Activated CD4-positive, alpha-beta T cell treated with anti-CD3 and anti-CD28 coated beads, Interleukin-2, amount 50 U/mL, for 16 hours (primary cell): ENCODE results near the gene SHPK.
"Not testable (repeated sequence)": the region's sequence is repeated elsewhere in the genome, so short reads cannot be mapped to it uniquely, and the experiment has no call there.

Source experiments
- DNase-seq: peaks from one replicate; pipeline ENCODE4 v3.0.0-alpha.2; 2020

SHPK gene

DNA sequence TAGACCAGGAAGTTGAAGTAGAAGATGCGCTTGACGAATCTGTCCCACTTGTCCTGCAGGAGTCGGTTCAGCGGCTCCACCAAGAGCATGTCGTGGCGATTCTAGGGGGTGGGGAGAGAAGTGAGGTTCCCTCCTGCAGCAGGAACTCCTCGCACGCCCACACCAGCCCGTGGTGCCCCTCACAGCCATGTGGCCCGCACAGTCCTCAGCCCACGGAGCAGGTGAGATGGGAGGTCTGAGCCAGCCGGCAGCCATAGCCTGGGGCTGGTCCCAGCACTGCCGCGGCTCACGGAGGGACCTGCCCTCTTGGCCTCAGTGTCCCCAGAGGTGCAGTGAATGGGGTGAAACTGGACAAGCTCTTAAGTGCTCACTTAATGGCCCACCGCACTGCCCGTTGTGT is 50.2 kb downstream of the SHPK start:
- DNase-seq = no peak

DNA sequence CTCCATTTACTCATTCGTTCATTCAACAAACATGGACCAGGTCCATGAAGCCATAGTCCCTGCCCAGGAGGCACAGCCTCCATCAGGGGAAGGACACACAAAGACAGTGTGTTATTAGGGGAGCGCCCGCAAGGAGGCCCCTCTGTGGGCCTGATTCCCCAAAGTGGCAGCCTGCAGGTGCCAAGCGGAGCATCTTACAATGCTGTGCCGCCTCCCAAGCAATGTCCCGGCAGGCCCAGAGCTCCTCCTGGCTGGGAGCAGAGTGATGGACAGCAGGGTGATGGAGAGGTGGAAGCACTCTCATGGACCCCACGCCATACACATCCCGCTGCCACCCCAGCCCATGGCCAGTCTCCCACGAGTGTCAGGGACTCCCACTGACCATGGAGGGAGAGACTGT is 52.6 kb downstream of the SHPK start:
- DNase-seq = no peak

DNA sequence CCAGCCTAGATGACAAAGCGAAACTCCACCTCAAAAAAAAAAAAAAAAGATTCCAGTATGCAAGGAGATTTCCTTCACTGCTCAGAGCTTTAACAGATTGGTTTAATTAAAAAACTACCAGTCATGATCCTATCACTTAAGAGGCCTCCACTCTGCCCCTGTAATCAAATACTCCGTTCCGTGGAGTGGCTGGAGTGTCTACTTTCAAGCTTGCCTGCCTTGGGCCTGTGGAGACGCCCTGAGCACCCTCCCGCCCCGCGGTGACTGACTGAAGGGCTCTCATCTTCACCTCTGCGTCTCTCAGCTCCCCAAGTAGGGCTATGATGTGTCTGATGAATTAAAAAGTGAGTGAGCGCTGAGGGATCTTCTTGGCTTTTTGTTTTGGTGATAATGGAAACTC is 53.1 kb downstream of the SHPK start:
- no peak for DNase-seq

DNA sequence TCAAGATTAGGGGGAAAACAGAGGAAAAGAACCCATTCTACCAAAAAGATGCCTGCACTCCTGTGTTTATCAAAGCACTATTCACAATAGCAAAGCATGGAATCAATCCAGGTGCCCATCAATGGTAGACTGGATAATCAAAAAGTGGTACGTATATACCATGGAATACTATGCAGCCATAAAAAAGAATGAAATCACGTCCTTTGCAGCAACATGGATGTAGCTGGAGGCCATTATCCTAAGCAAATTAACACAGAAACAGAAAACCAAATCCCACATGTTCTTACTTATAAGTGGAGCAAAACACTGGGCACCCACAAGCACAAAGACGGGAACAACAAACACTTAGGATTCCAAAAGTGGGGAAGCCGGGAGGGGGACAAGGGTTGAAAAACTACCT is 57.4 kb downstream of the SHPK start:
- DNase-seq = not testable (repeated sequence)

DNA sequence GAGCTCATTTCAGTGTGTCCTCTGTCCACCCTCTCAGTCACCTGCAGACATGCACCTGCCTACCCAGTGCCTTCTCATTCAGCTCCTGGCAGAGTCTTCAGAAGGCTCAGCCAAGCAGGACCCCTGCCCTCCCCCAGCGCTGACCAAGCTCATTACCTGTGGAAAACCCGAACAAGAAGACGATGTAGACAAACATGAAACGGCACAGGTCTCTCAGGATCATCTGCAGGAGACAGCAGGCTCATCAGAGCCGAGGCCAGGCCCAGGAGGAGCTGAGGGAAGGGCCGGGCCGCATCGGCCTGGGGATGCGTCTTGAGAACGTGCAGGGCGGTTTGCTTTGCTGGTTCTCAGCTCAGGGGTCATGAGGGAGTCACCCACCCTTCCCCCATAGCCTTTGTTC is 59.1 kb downstream of the SHPK start:
- DNase-seq = no peak

DNA sequence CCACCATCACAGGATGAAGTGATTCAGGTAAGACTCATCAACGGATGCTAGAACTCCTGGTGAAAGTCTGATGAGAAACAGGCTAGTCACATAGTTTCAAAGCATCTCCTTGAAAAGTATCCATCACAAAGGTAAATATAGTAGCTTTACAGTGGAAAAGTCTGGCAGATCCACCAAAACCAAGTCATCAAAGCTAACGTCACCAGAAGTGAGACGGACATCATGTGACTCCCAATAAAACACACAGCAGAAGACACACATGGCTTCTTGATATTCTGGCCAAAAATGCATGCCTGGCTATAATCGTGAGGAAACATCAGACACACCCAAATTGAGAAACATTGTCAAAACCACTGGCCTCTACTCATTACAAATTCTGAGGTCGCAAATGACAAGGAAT is 60.5 kb downstream of the SHPK start:
- DNase-seq = no peak

DNA sequence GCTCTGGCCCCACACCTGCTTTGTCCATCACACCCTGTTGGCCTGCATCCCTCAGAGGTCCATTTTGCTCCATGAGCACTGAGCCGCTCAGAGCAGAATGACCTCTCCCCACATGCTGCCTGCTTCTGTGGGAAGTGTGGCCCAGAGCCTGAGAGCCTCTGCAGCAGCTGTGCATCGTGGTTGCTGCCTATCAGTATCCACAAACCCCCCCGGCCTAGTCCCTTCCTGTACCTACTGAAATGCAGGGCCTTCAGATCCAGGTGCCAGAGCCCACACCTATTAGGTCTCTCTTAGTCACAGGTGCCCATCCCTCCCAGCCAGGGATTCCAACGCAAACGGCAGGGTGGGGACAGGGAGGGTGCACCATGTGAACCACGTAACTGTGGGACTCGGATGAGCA is 61.8 kb downstream of the SHPK start:
- DNase-seq = no peak

DNA sequence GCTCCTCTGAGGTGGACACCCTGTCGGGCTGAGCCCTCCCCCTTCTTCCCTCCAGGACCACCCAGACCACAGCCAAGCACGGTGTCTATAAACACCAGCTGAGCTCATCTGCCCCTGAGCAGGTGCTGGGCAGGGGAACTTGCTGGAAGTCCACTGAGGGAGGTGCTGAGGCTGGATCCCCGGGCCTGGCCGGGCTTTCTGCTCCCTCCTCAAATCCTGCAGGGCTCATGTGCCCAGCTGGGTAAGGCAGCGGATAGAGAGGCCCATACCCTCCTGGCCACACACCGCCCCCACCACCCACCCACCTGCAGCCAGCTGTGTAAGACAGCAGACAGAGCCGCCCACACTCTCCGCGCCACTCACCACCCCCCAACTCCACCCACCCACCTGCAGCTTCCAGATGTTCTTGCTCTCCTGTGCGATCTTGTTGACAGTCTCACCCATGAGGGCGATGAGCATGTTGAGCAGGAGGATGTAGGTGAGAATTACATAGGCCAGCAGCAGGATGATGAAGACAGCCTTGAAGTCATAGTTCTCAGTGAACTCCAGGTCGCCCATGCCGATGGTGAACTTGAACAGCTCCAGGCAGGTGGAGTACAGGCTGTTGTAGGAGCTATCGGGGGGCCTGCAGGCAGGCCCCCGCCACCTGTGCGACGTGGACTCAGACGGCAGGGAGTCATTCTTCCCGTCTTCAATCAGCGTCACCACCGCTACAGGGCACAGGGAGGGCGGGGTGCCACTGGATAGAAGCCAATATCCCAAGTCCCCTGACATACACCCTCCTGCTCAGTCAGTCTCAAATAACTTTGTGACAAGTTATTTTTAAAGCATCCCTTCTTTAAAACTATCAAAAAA is 62.6 kb downstream of the SHPK start:
- DNase-seq = no peak

DNA sequence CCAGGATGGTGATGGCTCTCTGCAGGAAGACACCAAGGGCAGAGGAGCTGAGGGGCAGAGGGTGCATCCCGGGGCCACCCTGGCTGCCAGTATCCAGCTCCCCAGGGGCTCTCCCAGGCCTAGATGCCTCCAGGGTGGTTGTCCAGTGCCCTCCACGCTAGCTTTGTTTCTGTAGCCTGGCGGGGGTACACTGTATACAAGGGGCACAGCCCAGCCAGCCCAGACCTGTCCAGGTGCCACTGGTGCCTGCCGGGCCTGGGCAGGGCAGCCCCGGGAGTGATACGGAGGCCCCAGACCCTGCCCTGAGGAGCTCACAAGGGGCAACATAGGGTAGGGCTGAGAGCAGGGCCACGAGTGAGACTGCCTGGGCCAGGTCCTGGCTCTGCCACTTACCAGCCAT is 63.8 kb downstream of the SHPK start:
- DNase-seq = no peak

DNA sequence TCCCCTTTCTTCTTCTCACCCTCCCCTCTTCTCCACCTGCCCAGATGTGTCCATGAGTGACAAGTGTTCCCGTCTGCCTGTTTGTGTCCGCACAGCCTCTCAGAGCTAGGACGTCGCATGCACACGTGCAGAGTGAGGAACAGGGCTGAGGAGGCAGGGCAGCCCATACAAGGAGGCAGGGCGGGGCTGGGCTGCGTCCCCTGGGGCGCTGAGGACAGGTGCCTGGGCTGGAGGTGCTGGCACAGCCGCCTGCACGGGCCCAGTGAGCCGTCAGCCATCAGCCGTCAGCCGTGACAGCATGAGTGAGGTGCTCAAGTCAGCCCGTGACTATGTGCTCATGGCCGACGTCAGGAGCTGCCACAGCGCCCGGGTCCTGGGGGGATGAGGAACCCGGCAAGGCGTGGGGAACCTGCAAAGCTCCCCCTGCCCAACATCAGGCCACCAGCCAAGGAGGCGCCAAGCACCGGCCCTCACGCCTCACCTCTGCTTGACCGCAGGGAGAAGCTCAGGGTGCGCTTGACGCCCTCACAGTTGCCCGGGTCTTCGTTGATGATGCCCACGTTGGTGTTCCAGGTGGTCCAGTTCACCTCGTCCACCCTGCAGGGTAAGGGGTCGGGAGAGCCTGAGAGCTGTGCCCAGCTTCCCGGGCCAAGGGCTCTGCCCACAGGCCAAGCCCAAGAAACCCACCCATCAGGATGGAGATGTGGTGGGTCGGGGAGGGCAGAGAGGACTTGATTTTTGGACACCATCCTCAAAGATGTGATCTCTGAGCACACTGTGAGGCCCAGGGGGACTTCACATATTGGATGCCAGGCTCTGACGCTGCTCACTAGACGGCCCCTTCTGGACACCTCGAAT is 64.8 kb downstream of the SHPK start:
- no peak for DNase-seq

DNA sequence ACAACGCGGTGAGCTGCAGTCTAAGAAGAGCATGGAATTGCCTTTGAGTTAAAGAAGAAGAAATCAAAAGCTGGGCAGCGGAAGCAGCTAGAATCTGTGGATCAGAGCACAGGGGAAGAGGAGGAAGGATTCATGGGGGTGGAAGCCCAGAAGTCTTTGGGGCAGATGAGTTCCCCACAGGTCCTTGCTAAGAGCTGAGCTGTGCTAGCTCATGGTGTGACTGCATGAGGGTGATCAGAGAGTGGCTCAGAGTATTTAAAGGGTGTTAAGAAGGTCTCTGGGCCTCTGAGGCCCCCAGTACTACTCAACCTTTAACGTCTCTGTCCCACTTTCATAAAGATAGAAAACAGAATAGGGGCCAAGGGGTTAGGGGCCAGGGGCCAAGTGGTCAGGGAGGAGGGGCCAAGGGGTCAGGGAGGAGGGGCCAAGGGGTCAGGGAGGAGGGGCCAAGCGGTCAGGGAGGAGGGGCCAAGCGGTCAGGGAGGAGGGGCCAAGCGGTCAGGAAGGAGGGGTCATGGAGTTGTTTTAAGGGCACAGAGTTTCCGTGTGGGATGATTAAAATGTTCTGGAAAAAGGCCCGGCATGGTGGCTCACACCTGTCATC is 66.4 kb downstream of the SHPK start:
- no peak for DNase-seq

DNA sequence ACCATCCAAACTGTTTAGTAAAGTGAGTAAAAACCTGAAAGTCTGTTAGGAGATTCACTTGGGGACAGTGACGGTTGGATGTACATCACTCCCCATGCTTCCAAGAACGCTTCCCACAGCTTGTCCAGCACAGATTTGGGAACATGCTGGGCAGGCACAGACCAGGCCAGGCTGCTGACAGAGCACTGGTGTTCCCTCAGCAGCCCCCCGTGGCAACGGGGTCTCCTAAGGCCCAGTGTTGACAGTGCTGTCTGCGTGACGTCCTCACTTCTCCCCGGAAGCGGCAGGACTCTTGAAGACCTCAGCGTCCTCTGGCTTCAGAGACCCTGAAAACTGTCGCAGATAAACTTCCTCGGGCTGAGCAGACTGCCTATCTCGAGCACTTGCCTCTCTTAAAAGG is 69.5 kb downstream of the SHPK start:
- no peak for DNase-seq

DNA sequence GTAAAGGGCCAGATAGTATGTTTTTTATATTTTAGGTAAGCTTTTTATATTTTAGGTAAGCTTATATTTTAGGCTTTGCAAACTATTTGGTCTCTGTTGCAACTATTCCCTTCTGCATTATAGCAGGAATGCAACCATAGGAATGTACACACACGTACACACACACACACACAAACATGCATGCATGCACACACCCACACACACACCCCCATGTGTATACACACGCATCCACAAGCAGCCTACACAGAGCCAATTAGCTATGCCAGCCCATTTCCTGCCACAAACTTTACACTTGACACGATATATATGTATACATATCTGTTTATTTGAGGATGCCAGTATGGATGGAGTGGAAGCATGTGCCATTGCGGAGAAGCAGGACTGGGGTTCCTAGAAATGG is 70.9 kb downstream of the SHPK start:
- no peak for DNase-seq

DNA sequence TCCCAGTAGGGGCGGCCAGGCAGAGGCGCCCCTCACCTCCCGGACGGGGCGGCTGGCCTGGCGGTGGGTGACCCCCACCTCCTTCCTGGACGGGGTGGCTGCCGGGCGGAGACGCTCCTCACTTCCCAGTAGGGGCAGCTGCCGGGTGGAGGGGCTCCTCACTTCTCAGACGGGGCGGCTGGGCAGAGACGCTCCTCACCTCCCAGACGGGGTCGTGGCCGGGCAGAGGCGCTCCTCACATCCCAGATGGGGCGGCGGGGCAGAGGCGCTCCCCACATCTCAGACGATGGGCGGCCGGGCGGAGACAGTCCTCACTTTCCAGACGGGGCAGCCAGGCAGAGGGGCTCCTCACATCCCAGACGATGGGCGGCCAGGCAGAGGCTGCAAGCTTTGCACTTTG is 71.8 kb downstream of the SHPK start:
- DNase-seq = not testable (repeated sequence)

DNA sequence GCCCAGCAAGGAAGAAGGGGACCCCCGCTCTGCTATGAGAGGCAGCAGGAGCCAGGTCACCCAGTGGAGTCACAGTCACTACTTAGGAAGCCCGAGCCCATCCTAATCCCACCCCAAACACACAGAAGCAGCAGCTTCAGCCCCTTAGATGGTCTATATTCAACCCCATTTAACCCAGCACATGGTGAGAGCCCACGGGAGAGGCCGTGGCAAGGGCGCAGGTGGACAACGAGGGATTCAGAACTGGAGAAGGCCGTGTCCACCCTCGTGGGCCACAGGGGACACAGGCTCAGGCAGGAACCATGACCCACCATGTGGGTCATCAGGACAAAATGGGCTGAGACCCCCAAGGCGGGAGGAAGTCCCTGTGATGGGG is 76.8 kb downstream of the SHPK start:
- no peak for DNase-seq

DNA sequence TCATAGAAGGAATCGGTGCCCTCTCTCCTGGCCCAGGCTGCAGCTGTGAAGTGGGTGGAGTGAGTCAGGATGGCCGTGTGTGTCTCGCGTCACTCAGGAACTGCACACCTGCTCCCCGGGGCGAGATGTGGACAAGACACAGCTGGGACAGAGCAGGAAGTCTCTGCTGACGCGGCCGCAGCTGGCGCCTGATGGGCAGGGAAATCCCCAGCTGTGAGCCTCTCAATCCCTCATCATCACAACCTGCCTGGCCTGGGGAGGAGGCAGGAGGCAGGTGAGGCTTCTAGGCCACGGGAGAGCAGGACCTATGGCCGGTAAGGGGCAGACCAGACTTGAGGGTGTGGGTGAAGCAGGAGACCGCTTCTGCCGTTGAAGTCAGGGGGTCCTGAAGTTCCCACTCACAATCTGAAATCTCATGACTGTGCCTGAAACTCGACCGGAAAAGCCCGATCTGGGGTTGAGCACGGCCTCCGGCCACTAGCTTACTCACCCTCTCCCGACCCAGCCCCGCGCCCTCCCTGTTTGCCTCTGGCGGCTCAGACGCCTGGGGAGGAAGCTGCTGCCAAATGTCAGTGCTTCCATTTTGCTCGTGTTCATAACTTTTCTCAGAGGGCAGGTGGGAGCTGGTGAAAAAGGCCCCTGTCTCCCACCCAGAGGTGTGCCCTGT is 77.3 kb downstream of the SHPK start:
- peak; percentile 56 for DNase-seq
